GM19372 (cell line): ENCODE results near the gene RPP25L.

ENCODE experiments used
- ATAC-seq: cut with Tn5 transposase; IDR thresholded peaks from one replicate; pipeline ENCODE4 v1.9.1; 2021; ENCODE audit warnings: mild to moderate bottlenecking, low read depth, moderate library complexity; ENCODE audit not compliant: unreplicated experiment

Gene RPP25L

GRCh38 chr9:34588671-34589635, 22.9 kb downstream of the RPP25L start:
- no peak for ATAC-seq

- ATAC-seq: no peak
Observed at GRCh38 chr9:34587271-34587670, 24.6 kb downstream of the RPP25L start.

GRCh38 chr9:34585946-34586669, 25.8 kb downstream of the RPP25L start:
- ATAC-seq: no peak

- no peak for ATAC-seq
Observed at GRCh38 chr9:34584970-34585369, 26.9 kb downstream of the RPP25L start.

GRCh38 chr9:34582787-34583186, 29.1 kb downstream of the RPP25L start:
- ATAC-seq: no peak

GRCh38 chr9:34581318-34581717, 30.6 kb downstream of the RPP25L start:
- no peak for ATAC-seq

GRCh38 chr9:34580358-34580757, 31.5 kb downstream of the RPP25L start:
- no peak for ATAC-seq

GRCh38 chr9:34579808-34580163, 32.1 kb downstream of the RPP25L start:
- ATAC-seq: no peak

GRCh38 chr9:34579104-34579807, 32.6 kb downstream of the RPP25L start:
- ATAC-seq: no peak

- ATAC-seq: no peak
Observed at GRCh38 chr9:34578241-34579103, 33.4 kb downstream of the RPP25L start.

- no peak for ATAC-seq
Observed at GRCh38 chr9:34577400-34578240, 34.3 kb downstream of the RPP25L start.

GRCh38 chr9:34576597-34577399, 35.1 kb downstream of the RPP25L start:
- no peak for ATAC-seq

- no peak for ATAC-seq
Observed at GRCh38 chr9:34575862-34576596, 35.9 kb downstream of the RPP25L start.

GRCh38 chr9:34575241-34575640, 36.7 kb downstream of the RPP25L start:
- no peak for ATAC-seq

GRCh38 chr9:34574571-34574970, 37.3 kb downstream of the RPP25L start:
- ATAC-seq: no peak

- no peak for ATAC-seq
Observed at GRCh38 chr9:34573599-34574325, 38.1 kb downstream of the RPP25L start.

- no peak for ATAC-seq
Observed at GRCh38 chr9:34572628-34573027, 39.3 kb downstream of the RPP25L start.
